ENCODE data around the gene PCGF5.
"Not testable (repeated sequence)": the region's sequence is repeated elsewhere in the genome, so short reads cannot be mapped to it uniquely, and the experiment has no call there.

The PCGF5 gene

GRCh38 chr10:91210014-91210413, 10.4 kb upstream of the PCGF5 start:
- no peak for DNase-seq (ENCODE audit: low spot score)

GRCh38 chr10:91210435-91210834, 10.0 kb upstream of the PCGF5 start:
- no peak for DNase-seq (ENCODE audit: low spot score)

DNA sequence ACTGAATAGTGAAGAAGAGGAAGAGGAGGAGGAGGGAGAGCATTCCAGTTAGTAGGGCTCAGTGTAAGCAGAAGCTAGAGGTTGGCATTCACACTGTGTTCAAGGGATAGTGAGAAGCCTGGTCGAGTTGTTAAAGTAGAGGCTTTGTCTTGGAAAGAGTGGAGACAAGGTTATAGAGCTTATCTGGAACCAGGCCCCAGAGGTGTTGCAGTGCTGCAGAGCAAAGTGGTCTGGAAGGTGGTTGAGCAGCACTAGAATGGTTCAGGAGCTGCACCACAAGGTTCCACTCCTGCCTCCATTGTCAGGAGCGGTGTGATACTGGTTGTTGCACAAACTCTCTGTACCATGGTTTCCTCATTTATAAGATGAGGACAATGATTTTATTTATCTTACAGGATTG, 8.8 kb upstream of the PCGF5 start:
- no peak for DNase-seq (ENCODE audit: low spot score)

GRCh38 chr10:91214911-91215310, 5.6 kb upstream of the PCGF5 start:
- no peak for DNase-seq (ENCODE audit: low spot score)

DNA sequence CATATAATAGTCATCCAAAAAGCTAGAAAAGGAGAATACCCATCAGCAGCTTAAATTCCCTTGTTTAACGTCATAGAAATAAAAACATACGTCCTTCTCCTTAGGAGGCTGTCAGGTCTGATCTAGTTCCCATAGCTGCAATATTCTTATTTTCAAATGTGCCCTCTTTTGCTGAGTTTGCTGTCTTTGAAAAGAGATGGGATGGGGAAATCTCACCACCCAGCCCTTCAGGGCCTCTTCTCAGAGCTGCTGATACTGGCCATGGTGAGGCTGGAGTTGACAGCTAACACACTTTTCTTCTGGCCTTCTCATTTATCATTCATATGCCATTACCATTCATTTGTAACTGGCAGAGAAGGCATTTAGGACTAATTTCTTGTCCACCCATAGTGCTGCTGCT, 5.1 kb upstream of the PCGF5 start:
- no peak for DNase-seq (ENCODE audit: low spot score)

DNA sequence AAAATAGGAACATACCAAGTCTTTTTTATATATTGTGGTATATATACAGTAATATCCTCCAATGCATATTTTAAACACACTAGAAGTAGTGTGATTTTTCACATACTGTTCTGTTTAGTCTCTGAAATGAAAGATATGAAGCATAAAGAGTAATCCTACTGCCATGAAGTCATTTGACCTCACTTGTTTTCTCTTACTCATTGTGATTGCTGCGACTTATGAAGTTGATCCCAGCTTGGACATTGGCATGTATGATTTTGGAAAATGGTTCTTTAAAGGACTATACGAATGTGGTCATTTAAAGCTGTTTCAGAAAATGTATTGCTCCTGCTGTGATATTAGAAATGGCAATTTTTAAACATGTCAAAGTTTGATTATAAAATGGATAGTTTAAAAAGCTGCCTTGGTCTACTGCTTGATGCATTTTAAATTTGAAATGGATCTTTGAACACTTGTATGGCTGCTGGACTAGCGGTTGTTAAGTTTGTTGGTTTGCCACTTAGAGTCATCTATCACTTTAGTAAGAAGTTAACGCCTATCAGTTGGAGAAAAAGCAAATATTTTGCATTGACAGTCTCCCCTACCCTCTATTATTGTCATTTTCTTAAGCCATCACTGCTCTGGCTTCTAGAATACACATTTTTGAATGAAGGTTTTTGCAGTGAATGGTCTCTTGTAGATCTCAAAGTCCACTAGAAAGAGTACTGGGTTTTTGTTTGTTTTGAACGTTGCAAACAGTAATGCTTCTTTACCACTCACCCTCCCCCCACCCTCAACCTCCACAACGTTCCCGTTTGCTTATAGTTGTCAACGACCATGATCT, 881 bp upstream of the PCGF5 start:
- no peak for DNase-seq (ENCODE audit: low spot score)

DNA sequence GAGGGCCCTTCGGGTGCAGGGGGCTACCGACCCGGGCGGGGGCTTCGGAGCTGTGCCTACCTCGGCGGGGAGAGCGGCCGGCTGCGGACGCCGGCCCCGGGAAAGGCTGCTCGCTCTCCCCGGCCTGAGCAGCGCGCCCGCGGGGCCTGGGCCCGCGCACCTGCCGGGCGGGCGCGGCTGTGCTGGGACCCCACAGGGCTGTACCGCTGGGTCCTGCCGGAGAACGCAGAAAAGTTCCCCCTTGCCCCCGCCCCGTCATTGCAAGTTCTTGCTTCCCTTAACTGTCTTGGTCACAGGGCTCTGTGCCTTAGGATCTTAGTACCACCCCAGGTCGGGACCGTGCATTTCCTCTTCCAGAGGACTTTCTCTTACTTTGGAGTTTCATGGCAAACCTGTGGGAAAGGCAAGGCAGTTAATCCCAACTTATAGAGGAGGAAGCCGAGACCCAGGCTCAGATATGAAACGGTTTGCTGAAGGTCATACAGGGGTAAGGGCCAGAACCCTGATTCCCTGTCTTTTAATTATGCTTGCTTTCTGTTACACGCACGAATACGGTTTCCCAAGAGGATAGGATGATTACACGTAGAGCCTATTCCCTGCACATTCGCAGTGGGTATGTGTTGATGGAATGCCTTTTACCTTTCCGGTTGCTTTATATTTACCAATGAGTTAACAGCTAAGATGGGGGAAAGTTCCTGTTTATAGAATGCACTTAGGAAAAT, 652 bp downstream of the PCGF5 start:
- DNase-seq (ENCODE audit: low spot score) = peak; percentile 19

DNA sequence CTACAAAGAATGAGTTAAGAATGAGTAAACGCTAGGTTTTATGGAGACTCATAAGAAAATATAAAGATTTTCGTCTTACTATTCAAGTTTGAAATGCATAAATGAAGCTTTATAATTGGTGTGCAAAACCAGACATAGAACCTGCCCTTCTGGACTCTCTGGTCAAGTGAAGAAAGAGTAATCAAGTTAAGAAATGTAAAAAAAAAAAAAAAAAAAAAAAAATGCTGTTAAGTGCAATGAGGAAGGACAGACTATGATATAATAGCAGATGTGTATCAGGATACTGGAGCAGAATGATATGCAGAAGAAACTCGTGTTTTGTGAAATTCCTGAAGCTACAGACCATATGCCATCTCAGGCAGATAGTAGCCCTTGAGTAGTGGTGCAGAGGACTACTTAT, 5.6 kb downstream of the PCGF5 start:
- no peak for DNase-seq (ENCODE audit: low spot score)

- no peak for DNase-seq (ENCODE audit: low spot score)
These were observed 7.1 kb downstream of the PCGF5 start for GRCh38 chr10:91227576-91227975.

DNA sequence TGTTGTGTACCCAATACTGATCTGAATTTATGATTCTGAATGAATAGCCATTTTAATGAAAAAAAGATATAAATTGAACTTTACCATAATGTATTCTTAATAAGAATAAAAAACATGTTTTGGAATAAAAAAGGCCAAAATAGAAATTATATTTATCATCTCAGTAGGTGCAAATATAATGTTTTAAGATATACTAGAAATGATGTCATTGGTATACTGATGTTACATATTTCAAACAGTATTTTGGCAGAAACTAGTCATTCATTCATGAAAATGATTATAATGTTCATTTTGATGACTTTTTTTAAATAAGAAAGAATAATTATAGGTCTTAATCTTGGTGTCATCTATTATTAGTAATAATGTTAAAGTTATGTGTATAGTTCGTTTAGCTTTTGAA, 9.2 kb downstream of the PCGF5 start:
- DNase-seq (ENCODE audit: low spot score) = no peak

DNA sequence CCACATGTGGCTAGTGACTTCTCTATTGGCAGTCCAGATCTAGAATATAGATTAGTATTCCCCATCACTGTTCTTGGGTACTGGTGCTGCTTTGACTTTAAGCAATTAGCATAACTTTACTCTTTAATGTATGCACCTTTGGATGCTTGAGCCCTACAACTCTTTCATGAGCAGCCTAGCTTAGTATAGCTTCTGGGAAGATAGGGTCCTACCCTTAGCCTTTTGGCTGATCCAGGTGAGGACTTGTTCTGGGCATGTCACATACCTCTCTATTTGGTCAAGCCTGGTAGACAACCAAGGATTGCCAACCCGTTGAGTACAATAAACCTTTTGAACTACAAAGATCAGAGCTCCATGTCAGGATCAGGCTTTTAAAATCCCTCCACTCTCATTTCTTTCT, 17.7 kb downstream of the PCGF5 start:
- no peak for DNase-seq (ENCODE audit: low spot score)

GRCh38 chr10:91239789-91240188, 19.3 kb downstream of the PCGF5 start:
- no peak for DNase-seq (ENCODE audit: low spot score)

DNA sequence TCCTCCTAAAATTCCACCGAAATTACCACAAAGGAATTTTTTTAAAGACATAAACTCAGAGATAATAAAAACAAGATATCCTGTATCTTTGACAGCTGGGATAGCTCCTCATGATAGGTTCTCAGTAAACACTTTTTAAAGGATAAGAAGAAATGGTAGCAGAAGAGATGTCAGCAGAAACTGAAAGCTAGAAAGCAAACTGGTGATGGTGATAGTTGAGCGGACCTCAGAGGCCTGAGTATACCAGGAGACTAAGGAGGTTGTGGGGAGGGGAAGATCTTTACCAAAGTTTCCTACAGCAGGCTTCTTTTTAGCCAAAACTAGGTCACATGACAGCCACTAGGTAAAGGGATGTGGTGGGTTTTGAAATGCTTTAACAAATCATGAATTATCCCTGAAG, 22.5 kb downstream of the PCGF5 start:
- DNase-seq (ENCODE audit: low spot score) = no peak

- no peak for DNase-seq (ENCODE audit: low spot score)
These were observed 27.1 kb downstream of the PCGF5 start for GRCh38 chr10:91247360-91248111.

DNA sequence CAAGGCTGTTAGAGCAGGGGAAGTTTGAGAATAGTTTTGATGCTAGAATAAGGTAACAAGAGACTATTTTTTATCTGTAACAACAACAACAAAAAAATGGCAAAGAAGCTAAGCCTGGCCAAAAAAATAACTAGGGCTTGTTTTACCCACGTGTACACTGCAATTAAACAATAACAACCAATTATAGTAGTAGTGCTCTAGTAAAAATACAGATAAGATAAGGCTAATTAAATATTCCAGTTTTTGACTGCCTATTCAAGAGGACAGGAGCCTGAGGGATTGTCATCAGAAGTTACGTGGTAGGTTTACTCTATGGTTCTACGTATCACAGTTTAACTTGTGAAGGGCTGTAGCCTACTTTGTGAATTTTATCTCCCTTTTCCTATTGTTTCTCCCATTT, 29.2 kb downstream of the PCGF5 start:
- DNase-seq (ENCODE audit: low spot score) = no peak

DNA sequence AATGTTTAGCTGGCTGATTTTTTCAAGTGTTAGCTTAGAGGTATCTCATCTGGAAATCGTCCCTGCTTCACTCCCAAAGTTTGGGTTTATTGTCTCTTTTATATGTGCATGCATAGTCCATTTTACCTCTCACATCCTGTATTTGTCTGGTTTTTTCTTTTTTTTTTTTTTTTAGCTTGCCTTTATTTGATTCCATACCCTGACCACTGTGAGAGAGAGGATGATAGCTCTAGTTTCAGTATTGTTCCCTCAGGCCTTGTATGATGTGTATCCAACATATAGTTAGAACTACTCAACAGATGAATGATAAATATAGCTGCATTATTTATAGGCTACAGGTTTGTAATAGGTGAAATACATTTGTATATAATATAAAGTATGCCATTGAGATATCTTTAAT, 29.9 kb downstream of the PCGF5 start:
- DNase-seq (ENCODE audit: low spot score) = no peak

DNA sequence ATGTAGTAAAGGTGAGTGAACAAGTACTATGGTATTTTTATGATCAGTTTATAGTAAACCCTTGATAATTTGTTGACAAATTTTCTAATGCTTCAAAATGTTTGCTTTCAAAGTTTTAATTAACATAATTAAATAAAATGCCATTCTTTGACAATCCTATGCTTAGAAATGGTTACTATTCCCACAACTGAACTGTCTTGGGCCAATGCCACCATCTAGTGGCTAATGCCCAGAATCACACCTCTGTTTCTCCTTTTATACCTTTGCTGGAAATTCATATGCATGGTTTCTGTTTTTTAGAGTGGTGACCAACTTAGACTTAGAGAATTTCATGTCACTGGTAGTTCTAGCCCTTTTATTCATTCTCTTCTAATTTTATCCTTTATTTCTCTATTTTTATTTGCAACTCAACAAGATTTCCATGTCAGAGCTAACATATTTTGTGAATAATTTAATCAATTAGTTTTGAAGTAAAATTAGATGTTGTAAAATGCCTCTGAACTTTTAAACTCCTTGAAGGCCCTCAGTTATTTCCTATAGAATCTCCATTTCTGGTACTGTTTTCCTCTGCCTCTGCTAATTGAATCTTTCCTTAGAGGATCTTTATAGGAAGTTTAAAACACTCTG, 31.1 kb downstream of the PCGF5 start:
- DNase-seq (ENCODE audit: low spot score) = peak; percentile 62

DNA sequence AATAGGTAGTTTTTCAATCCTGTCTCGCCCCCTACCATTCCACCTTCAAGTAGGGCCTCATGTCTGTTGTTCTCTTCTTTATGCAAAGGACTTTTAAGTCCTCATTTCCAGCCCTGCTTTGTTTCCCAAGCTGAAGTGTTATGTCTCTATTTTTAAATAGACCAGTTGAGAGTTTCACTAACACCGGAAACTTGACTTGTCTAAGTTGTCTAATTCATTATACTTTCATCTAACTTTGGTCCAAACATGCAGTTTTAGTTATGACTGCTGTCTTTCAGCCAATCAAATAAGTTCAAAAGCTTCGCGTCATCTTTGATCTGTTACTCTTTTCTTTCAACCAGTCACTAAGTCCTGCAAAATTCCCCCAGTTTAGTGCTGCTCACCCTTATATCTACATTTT, 32.8 kb downstream of the PCGF5 start:
- no peak for DNase-seq (ENCODE audit: low spot score)

- no peak for DNase-seq (ENCODE audit: low spot score)
These were observed 36.8 kb downstream of the PCGF5 start for GRCh38 chr10:91257310-91257709.

DNA sequence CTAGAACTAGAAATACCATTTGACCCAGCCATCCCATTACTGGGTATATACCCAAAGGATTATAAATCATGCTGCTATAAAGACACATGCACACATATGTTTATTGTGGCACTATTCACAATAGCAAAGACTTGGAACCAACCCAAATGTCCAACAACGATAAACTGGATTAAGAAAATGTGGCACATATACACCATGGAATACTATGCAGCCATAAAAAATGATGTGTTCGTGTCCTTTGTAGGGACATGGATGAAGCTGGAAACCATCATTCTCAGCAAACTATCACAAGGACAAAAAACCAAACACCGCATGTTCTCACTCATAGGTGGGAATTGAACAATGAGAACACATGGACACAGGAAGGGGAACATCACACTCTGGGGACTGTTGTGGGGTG, 40.0 kb downstream of the PCGF5 start:
- DNase-seq (ENCODE audit: low spot score) = not testable (repeated sequence)

- no peak for DNase-seq (ENCODE audit: low spot score)
These were observed 51.4 kb downstream of the PCGF5 start for GRCh38 chr10:91271886-91272285.

DNA sequence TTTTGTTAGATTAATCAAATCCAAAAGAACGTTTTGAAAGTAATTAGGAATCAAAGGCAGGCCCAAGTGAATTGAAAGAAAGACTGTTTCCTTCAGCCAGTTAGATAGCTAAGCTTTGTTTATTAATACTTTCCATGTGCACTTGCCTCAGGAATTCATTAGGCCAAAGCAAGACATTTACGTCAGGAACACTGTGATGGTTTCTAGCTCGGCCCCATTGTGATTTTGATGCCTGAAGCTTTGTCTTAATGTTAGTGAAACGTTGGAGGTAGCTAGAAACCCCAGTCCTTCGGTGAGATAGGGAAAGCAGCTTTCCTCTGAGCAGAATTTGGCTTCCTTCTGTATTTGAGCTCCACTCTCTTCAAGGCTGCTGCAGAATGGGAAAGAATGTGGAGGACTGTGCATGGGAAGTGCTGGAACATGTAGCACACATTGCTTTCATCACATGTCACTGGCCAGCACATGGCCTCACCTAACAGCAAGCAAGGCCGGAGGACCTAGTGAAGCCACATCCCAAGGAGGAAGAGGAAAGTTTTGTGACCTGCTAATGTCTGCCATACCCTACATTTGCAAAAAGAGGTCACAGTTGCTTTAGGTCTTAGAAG, 64.1 kb downstream of the PCGF5 start:
- no peak for DNase-seq (ENCODE audit: low spot score)
